ENCODE results near the gene UTP25. TPM values are rescaled to one million over a fixed set of nuclear protein-coding genes. Genes with fewer than 3 reads are reported as not detected.
"Not testable (repeated sequence)": the region's sequence is repeated elsewhere in the genome, so short reads cannot be mapped to it uniquely, and the experiment has no call there.

UTP25 gene
- polyA plus RNA-seq, 1 donor (not counting 4 experiments of a cell fraction or from before 2014, with no cell fraction given) = 13.3 TPM

DNA sequence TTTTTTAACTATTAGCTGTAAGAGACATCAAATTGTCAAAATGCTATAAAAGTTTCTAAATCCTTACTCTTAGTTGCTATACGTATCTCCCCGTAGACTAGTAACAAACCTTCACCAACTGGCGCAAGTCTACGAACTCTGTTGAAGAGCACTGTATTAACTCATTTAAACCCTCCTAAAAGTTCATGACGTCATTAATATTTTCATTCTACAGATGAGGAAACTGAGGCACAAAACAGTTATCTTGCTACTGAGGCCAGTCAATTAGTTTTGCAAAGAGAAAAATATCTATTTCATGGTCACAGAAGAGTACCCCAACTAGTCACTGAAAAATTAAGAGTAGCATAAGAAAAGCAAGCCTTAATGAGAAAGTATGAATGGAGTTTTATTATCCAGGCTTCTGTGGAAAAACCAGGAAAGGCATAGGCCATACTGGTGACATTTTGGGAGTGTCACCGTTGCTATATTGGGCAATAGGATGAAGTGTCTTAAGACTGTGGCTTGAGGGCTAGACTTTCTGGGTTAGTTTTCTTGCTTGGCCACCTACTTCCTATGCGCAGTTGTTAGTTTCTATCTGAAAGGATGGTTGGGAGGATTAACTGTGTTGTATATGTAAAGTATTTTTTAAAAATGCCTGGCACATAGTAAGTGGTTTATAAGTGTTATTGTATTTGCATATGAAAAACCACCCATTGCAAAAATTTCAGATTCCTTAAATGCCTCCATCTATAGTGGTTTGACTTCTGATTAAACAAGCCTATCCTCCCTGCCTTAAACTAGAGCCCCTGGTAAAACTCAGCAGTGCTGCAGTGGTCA lies 57.8 kb downstream of the UTP25 start:
- H3K79me2 ChIP-seq (ENCODE audit: control insufficient read depth, insufficient read depth, low read length) = no peaks in the 10 kb centered on the region
- no peak overlapping the region for H3K4me2 ChIP-seq (ENCODE audit: control insufficient read depth, extremely low read depth, insufficient read depth, low read depth, low read length)
- no peak overlapping the region for H3K4me3 ChIP-seq (ENCODE audit: control insufficient read depth in 2 of 3, extremely low read depth in 1 of 3, insufficient read depth in 2 of 3, low read depth in 1 of 3, low read length in 3 of 3)
- no peaks in the 10 kb centered on the region for H3K27me3 ChIP-seq (ENCODE audit: control insufficient read depth, extremely low read depth, insufficient read depth, low read length)
- no peak for DNase-seq (ENCODE audit: low read depth, low spot score)
- no peak overlapping the region for H2AFZ ChIP-seq (ENCODE audit: control insufficient read depth, low read length)
- TF ChIP-seq, protein P1, sequence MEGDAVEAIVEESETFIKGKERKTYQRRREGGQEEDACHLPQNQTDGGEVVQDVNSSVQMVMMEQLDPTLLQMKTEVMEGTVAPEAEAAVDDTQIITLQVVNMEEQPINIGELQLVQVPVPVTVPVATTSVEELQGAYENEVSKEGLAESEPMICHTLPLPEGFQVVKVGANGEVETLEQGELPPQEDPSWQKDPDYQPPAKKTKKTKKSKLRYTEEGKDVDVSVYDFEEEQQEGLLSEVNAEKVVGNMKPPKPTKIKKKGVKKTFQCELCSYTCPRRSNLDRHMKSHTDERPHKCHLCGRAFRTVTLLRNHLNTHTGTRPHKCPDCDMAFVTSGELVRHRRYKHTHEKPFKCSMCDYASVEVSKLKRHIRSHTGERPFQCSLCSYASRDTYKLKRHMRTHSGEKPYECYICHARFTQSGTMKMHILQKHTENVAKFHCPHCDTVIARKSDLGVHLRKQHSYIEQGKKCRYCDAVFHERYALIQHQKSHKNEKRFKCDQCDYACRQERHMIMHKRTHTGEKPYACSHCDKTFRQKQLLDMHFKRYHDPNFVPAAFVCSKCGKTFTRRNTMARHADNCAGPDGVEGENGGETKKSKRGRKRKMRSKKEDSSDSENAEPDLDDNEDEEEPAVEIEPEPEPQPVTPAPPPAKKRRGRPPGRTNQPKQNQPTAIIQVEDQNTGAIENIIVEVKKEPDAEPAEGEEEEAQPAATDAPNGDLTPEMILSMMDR (optimal IDR thresholded peaks at IDR 0.05 in 1 of 3, IDR thresholded peaks at IDR 0.05 in 1 of 3, conservative IDR thresholded peaks at IDR 0.05 in 1 of 3; ENCODE audit: extremely low read depth in 1 of 3, insufficient read depth in 2 of 3, low read length in 3 of 3) = no peak
- TF ChIP-seq EZH2 (IDR thresholded peaks at IDR 0.05; ENCODE audit: low read length) = no peak
- H3K9me3 ChIP-seq (ENCODE audit: control insufficient read depth, low read depth, low read length) = no peaks in the 10 kb centered on the region
- peak overlapping the region; percentile 90 for H3K27ac ChIP-seq (ENCODE audit: control insufficient read depth, insufficient read depth, low read length)
- peaks cover 42% of the 10 kb centered on the region for H3K4me1 ChIP-seq (ENCODE audit: control insufficient read depth, extremely low read depth, insufficient read depth, low read length)
- dilution Hi-C loops (cut with MboI; ENCODE audit: extremely low pct_ligation_motif_present, low sequenced_read_pairs) = no loop called here
- no peaks in the 10 kb centered on the region for H3K9me1 ChIP-seq (ENCODE audit: control insufficient read depth, extremely low read depth, insufficient read depth, low read length)
- H3K9ac ChIP-seq (ENCODE audit: control insufficient read depth, extremely low read depth, insufficient read depth, low read length) = peak overlapping the region; percentile 18
- FAIRE-seq = no peak
- H4K20me1 ChIP-seq (ENCODE audit: control insufficient read depth, extremely low read depth, insufficient read depth, low read length) = no peaks in the 10 kb centered on the region
- H3K36me3 ChIP-seq (ENCODE audit: control insufficient read depth in 2 of 2, extremely low read depth in 1 of 2, insufficient read depth in 2 of 2, low read length in 2 of 2) = peaks cover 0 to 12% of the 10 kb centered on the region in 2 experiments

DNA sequence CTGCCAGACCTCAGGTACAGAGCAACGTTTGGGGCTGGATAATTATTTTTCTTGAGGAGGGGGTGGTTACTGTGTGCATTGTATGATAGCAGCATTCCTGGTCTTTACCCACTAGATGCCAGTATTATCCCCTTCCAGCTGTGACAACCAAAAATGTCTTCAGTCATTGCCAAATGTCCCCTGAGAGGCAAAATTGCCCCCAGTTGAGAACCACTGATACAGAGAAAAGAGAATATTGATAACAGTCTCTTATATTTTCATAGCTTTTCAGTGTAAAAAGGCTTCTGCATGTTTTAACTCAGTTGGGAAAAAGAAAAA lies 58.4 kb downstream of the UTP25 start:
- no peaks in the 10 kb centered on the region for H3K79me2 ChIP-seq (ENCODE audit: control insufficient read depth, insufficient read depth, low read length)
- FAIRE-seq = peak; percentile 70
- H2AFZ ChIP-seq (ENCODE audit: control insufficient read depth, low read length) = no peak overlapping the region
- H3K27ac ChIP-seq (ENCODE audit: control insufficient read depth, insufficient read depth, low read length) = peak overlapping the region; percentile 90
- peaks cover 0 to 9% of the 10 kb centered on the region in 2 experiments for H3K36me3 ChIP-seq (ENCODE audit: control insufficient read depth in 2 of 2, extremely low read depth in 1 of 2, insufficient read depth in 2 of 2, low read length in 2 of 2)
- peaks cover 47% of the 10 kb centered on the region for H3K4me1 ChIP-seq (ENCODE audit: control insufficient read depth, extremely low read depth, insufficient read depth, low read length)
- H4K20me1 ChIP-seq (ENCODE audit: control insufficient read depth, extremely low read depth, insufficient read depth, low read length) = no peaks in the 10 kb centered on the region
- H3K9me1 ChIP-seq (ENCODE audit: control insufficient read depth, extremely low read depth, insufficient read depth, low read length) = no peaks in the 10 kb centered on the region
- H3K9me3 ChIP-seq (ENCODE audit: control insufficient read depth, low read depth, low read length) = no peaks in the 10 kb centered on the region
- TF ChIP-seq EZH2 (IDR thresholded peaks at IDR 0.05; ENCODE audit: low read length) = no peak
- TF ChIP-seq, protein P1 (optimal IDR thresholded peaks at IDR 0.05 in 1 of 3, IDR thresholded peaks at IDR 0.05 in 1 of 3, conservative IDR thresholded peaks at IDR 0.05 in 1 of 3; ENCODE audit: extremely low read depth in 1 of 3, insufficient read depth in 2 of 3, low read length in 3 of 3) = peak in 2 of 3 experiments; percentile 24 to 51
- H3K9ac ChIP-seq (ENCODE audit: control insufficient read depth, extremely low read depth, insufficient read depth, low read length) = peak overlapping the region; percentile 18
- H3K4me3 ChIP-seq (ENCODE audit: control insufficient read depth in 2 of 3, extremely low read depth in 1 of 3, insufficient read depth in 2 of 3, low read depth in 1 of 3, low read length in 3 of 3) = no peak overlapping the region
- no peak overlapping the region for H3K4me2 ChIP-seq (ENCODE audit: control insufficient read depth, extremely low read depth, insufficient read depth, low read depth, low read length)
- dilution Hi-C loops (cut with MboI; ENCODE audit: extremely low pct_ligation_motif_present, low sequenced_read_pairs) = no loop called here
- DNase-seq (ENCODE audit: low read depth, low spot score) = no peak
- no peaks in the 10 kb centered on the region for H3K27me3 ChIP-seq (ENCODE audit: control insufficient read depth, extremely low read depth, insufficient read depth, low read length)

DNA sequence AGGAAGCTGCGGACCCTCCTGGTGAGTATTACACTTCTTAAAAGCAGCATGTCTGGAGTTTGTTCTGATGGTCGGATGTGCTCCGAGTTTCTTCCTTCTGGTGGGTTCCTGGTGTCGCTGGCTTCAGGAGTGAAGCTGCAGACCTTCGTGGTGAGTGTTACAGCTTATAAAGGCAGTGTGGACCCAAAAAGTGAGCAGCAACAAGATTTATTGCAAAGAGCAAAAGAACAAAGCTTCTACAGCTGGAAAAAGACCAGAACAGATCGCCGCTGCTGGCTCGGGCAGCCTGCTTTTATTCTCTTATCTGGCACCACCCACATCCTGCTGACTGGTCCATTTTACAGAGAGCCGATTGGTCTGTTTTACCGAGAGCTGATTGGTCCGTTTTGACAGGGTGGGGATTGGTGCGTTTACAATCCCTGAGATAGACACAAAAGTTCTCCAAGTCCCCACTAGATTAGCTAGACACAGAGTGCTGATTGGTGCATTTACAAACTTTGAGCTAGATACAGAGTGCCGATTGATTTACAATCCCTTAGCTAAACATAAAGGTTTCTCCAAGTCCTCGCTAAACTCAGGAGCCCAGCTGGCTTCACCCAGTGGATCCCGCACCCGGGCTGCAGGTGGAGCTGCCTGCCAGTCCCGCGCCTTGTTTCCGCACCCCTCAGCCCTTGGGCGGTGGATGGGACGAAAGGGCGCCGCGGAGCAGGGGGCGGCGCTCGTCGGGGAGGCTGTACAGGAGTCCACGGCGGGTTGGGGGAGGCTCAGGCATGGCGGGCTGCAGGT lies 60.7 kb downstream of the UTP25 start:
- H3K9ac ChIP-seq (ENCODE audit: control insufficient read depth, extremely low read depth, insufficient read depth, low read length); dilution Hi-C loops (cut with MboI; ENCODE audit: extremely low pct_ligation_motif_present, low sequenced_read_pairs); H3K4me3 ChIP-seq (ENCODE audit: control insufficient read depth in 2 of 3, extremely low read depth in 1 of 3, insufficient read depth in 2 of 3, low read depth in 1 of 3, low read length in 3 of 3); H2AFZ ChIP-seq (ENCODE audit: control insufficient read depth, low read length); H3K27ac ChIP-seq (ENCODE audit: control insufficient read depth, insufficient read depth, low read length); H3K4me2 ChIP-seq (ENCODE audit: control insufficient read depth, extremely low read depth, insufficient read depth, low read depth, low read length); DNase-seq (ENCODE audit: low read depth, low spot score); H4K20me1 ChIP-seq (ENCODE audit: control insufficient read depth, extremely low read depth, insufficient read depth, low read length); H3K27me3 ChIP-seq (ENCODE audit: control insufficient read depth, extremely low read depth, insufficient read depth, low read length); H3K9me1 ChIP-seq (ENCODE audit: control insufficient read depth, extremely low read depth, insufficient read depth, low read length); H3K79me2 ChIP-seq (ENCODE audit: control insufficient read depth, insufficient read depth, low read length); H3K36me3 ChIP-seq (ENCODE audit: control insufficient read depth in 2 of 2, extremely low read depth in 1 of 2, insufficient read depth in 2 of 2, low read length in 2 of 2); H3K9me3 ChIP-seq (ENCODE audit: control insufficient read depth, low read depth, low read length); FAIRE-seq: not testable (repeated sequence)
- H3K4me1 ChIP-seq (ENCODE audit: control insufficient read depth, extremely low read depth, insufficient read depth, low read length) = peaks cover 41% of the 10 kb centered on the region
